Esophagus squamous epithelium (tissue), 5 donors: Measurements from ENCODE around the gene WDCP. TPM values are rescaled to one million over a fixed set of nuclear protein-coding genes. Genes with fewer than 3 reads are reported as not detected.

ENCODE experiments used
- DNase-seq: peaks from one replicate; lab custom pipeline; 2025; lab: John Stamatoyannopoulos, UW
- H3K27ac ChIP-seq, 4 donors: fragments of 200-600 bp; sonication (generic); one replicate each; pipeline ENCODE4 v1.5.1; 2016 to 2019; ENCODE audit warnings: mild to moderate bottlenecking in 1 of 4
- H3K27me3 ChIP-seq, 4 donors: fragments of 200-600 bp; sonication (generic); 1 replicate in 3 of 4; 2 replicates in 1 of 4; pipeline versions ENCODE4 v1.5.1 to v1.6.0; 2017 to 2021; ENCODE audit warnings: antibody characterized with exemption in 1 of 4
- H3K36me3 ChIP-seq, 3 donors: fragments of 200-600 bp; sonication (generic); one replicate each; pipeline ENCODE4 v1.5.1; 2016 to 2019
- H3K4me1 ChIP-seq, 3 donors: fragments of 200-600 bp; sonication (generic); one replicate each; pipeline ENCODE4 v1.5.1; 2017 to 2019
- H3K4me3 ChIP-seq, 4 donors: fragments of 200-600 bp; sonication (generic); 1 replicate in 3 of 4; 2 replicates in 1 of 4; pipeline ENCODE4 v1.5.1; 2016 to 2019; ENCODE audit warnings: mild to moderate bottlenecking in 2 of 4, moderate library complexity in 1 of 4
- H3K9me3 ChIP-seq, 3 donors: fragments of 200-600 bp; sonication (generic); one replicate each; pipeline ENCODE4 v1.5.1; 2016 to 2019
- POLR2A ChIP-seq, 4 donors: fragments of 450-650 bp; IDR thresholded peaks; one replicate each; pipeline ENCODE4 v1.6.1; 2017; ENCODE audit warnings: antibody characterized with exemption in 4 of 4, mild to moderate bottlenecking in 4 of 4, moderate library complexity in 3 of 4
- WGBS, 2 donors: methylation state at CpG; one replicate each; pipeline ENCODE4 v1.1.5; 2018; 5-methylcytosine and 5-hydroxymethylcytosine counted together
- intact Hi-C: fragments of 100-400 bp; cut with DNase I; formaldehyde crosslinking; loops from one replicate; pipeline ENCODE4 v1.15.0; 2022
- total RNA-seq, 4 donors: library from RNA; depleted of rRNA; stranded (reverse); fragments of >200 nt; gene quantifications; one replicate each; pipeline ENCODE4 v1.1.0, GENCODE V29; 2016
- TF ChIP-seq, protein P1 (sequence below), 6 experiments: fragments of 450-650 bp in 4 of 6; fragments of 200-600 bp in 2 of 6; sonication (generic) in 2 of 6; IDR thresholded peaks; one replicate each; pipeline ENCODE4 v1.5.1; 2016 to 2019; ENCODE audit warnings: antibody characterized with exemption in 6 of 6, mild to moderate bottlenecking in 4 of 6, moderate library complexity in 4 of 6
- donor health status: DM: yes; HTN: yes; CAD: no.

The WDCP gene
- total RNA-seq, 4 donors from 2014 or later: 2.8 to 4.9 (median 4.0) TPM

GRCh38 chr2:24086241-24086640 lies 39.0 kb upstream of the WDCP start:
- intact Hi-C loops: no loop called here
- Histone ChIP-seq H3K4me1 (peaks cover 10 to 38% (median 20%) of the 10 kb centered on the region in 3 donors), H3K36me3 (peaks cover 0 to 19% (median 0%) of the 10 kb centered on the region in 3 donors), H3K9me3 (no peaks in the 10 kb centered on the region), H3K4me3 (no peak overlapping the region), H3K27me3 (no peaks in the 10 kb centered on the region), H3K27ac (no peak overlapping the region)
- DNase-seq: no peak
- no peak for TF ChIP-seq POLR2A (IDR thresholded peaks at IDR 0.05)
- TF ChIP-seq, protein P1, sequence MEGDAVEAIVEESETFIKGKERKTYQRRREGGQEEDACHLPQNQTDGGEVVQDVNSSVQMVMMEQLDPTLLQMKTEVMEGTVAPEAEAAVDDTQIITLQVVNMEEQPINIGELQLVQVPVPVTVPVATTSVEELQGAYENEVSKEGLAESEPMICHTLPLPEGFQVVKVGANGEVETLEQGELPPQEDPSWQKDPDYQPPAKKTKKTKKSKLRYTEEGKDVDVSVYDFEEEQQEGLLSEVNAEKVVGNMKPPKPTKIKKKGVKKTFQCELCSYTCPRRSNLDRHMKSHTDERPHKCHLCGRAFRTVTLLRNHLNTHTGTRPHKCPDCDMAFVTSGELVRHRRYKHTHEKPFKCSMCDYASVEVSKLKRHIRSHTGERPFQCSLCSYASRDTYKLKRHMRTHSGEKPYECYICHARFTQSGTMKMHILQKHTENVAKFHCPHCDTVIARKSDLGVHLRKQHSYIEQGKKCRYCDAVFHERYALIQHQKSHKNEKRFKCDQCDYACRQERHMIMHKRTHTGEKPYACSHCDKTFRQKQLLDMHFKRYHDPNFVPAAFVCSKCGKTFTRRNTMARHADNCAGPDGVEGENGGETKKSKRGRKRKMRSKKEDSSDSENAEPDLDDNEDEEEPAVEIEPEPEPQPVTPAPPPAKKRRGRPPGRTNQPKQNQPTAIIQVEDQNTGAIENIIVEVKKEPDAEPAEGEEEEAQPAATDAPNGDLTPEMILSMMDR (IDR thresholded peaks at IDR 0.05): no peak
- 64 to 76% methylated on average over 1 of the region's 1 CpG for WGBS, 2 donors

- 34 to 39% methylated on average over 11 of the region's 11 CpGs for WGBS, 2 donors
- H3K4me3 ChIP-seq: peak overlapping the region; percentile 52 to 78 (median 68)
- no peaks in the 10 kb centered on the region for H3K9me3 ChIP-seq
- peaks cover 10 to 42% (median 20%) of the 10 kb centered on the region in 3 donors for H3K4me1 ChIP-seq
- no peak for DNase-seq
- intact Hi-C loops: no loop called here
- peaks cover 0 to 30% (median 7%) of the 10 kb centered on the region in 3 donors for H3K36me3 ChIP-seq
- H3K27ac ChIP-seq: peak overlapping the region; percentile 90 to 97 (median 95)
- TF ChIP-seq, protein P1 (IDR thresholded peaks at IDR 0.05): no peak
- no peak for TF ChIP-seq POLR2A (IDR thresholded peaks at IDR 0.05)
- H3K27me3 ChIP-seq: no peaks in the 10 kb centered on the region
Measured at GRCh38 chr2:24085200-24085489, 38.0 kb upstream of the WDCP start.

DNA sequence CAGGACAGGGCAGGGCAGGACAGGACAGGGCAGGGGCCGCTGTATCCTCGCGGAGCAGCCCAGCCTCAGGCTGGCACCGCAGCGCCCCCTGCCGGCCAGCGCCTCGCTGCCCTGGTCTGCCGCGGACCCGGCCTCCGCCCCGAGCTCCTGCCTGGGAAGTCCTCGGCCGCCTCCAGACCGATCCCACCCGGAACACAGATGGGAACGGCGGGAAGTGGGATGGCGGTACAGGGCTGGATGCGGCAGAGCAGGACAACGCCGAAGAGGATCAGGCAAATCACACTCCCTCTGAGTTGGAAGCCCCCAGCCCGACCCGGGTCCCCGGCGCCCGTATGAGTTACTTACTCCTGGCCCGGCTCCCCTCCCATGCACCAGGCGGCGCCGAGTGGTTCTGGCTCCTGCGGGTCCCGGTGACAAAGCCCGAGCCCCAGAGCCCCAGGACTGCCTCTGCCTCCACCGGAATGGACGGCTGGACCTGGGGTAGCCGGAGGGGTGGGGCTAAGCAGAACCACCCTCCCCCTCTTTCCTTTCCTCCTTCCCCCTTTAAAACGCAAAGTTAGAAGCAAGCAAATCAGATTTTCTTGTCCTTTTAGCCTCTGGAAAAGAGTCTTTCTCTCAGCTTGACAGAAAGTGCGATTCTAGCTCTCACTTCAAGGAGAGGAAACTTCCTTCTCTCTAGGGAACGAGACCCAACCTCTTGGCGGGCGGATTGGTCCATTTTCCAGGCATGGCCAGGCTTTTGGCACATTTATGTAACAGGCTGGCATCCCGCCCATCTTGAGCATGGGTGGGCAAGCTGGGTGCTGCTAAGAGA lies 37.4 kb upstream of the WDCP start, which contains the start of gene TP53I3:
TSS of gene TP53I3 (minus strand) at position 449 of the 814 bp plus-strand sequence. CDS start 508 bp downstream, outside the sequence.
- H3K27me3 ChIP-seq: no peaks in the 10 kb centered on the region
- TF ChIP-seq, protein P1 (IDR thresholded peaks at IDR 0.05): peak; percentile 94 to 100 (median 98)
- TF ChIP-seq POLR2A (IDR thresholded peaks at IDR 0.05): peak in 2 of 4 donors; percentile 45 to 64
- WGBS, 2 donors: 2 to 3% methylated on average over 9 to 16 of the region's 44 CpGs
- H3K4me3 ChIP-seq: peak within 1 kb of the TSS; percentile 52 to 78 (median 68)
- DNase-seq: peak; percentile 57
- no peaks in the 10 kb centered on the region for H3K9me3 ChIP-seq
- peaks cover 10 to 42% (median 20%) of the 10 kb centered on the region in 3 donors for H3K4me1 ChIP-seq
- peak within 1 kb of the TSS; percentile 90 to 97 (median 95) for H3K27ac ChIP-seq
- H3K36me3 ChIP-seq: peaks cover 0 to 36% (median 7%) of the 10 kb centered on the region in 3 donors
- intact Hi-C loops: no loop called here

DNA sequence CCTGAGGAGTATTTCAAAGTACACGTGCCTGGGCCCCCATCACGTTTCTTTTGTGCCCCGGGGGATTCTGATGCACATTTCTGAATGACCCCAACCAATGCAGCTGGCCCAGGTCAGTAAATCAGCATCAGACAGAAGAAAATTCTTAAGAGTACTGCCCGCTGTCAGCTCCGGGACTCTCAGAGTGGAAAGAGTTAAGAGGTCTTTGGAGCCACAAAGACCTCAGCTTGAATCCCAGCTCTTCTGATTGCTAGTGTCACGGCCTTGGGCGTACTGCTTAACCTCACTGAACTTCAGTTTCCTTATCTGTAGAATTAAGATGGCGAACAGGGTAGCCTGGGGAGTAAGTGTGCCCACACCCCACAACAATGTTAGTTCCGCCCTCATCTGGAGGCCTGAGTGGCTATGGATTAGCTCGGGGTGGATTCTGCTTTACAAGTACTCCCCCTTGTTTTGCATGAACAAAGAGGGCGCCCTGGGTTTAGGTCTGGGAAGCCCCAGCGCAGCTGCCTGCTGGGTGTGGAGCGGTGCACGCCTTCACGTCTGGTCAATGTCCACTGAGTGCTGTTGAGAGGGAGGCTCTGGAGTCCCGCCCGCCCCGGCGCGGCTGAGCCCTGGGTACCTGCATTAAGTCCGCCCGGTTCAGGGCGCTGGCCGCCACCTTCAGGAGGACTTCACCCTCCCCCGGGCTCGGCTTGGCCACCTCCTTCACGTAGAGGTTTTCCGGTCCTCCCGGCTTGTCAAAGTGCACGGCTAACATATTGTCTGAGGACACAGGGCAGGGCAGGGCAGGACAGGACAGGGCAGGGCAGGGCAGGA lies 36.6 kb upstream of the WDCP start:
- H3K36me3 ChIP-seq: peaks cover 0 to 44% (median 7%) of the 10 kb centered on the region in 3 donors
- intact Hi-C loops: no loop called here
- no peaks in the 10 kb centered on the region for H3K9me3 ChIP-seq
- H3K27me3 ChIP-seq: no peaks in the 10 kb centered on the region
- peak overlapping the region; percentile 90 to 97 (median 95) for H3K27ac ChIP-seq
- TF ChIP-seq, protein P1 (IDR thresholded peaks at IDR 0.05): no peak
- TF ChIP-seq POLR2A (IDR thresholded peaks at IDR 0.05): peak in 2 of 4 donors; percentile 18 to 36
- DNase-seq: peak; percentile 57
- peaks cover 10 to 44% (median 20%) of the 10 kb centered on the region in 3 donors for H3K4me1 ChIP-seq
- 24 to 27% methylated on average over 9 to 10 of the region's 30 CpGs for WGBS, 2 donors
- H3K4me3 ChIP-seq: peak overlapping the region; percentile 52 to 78 (median 68)
